Measurements from ENCODE around the gene SPINK9. TPM values are rescaled to one million over a fixed set of nuclear protein-coding genes. Genes with fewer than 3 reads are reported as not detected.
"Not testable (repeated sequence)": the region's sequence is repeated elsewhere in the genome, so short reads cannot be mapped to it uniquely, and the experiment has no call there.

SPINK9 gene
- total RNA-seq, 4 donors from 2014 or later: not detected

GRCh38 chr5:148309746-148310145 lies 25.6 kb upstream of the SPINK9 start:
- peaks cover 0 to 24% (median 0%) of the 10 kb centered on the region in 3 donors for H3K4me1 ChIP-seq
- peaks cover 0 to 6% (median 4%) of the 10 kb centered on the region in 3 donors for H3K9me3 ChIP-seq
- peak overlapping the region in 2 of 4 donors; percentile 49 to 54 for H3K27ac ChIP-seq
- intact Hi-C loops (cut with DNase I): no loop called here
- H3K4me3 ChIP-seq: no peak overlapping the region
- TF ChIP-seq CTCF (IDR thresholded peaks at IDR 0.05) (no peak), POLR2A (IDR thresholded peaks at IDR 0.05) (no peak)
- no peaks in the 10 kb centered on the region for H3K36me3 ChIP-seq
- DNase-seq: no peak
- H3K27me3 ChIP-seq: no peaks in the 10 kb centered on the region

GRCh38 chr5:148311484-148311883 lies 23.9 kb upstream of the SPINK9 start:
- H3K27me3 ChIP-seq: no peaks in the 10 kb centered on the region
- DNase-seq: no peak
- TF ChIP-seq POLR2A (IDR thresholded peaks at IDR 0.05): no peak
- no peak for TF ChIP-seq CTCF (IDR thresholded peaks at IDR 0.05)
- H3K4me3 ChIP-seq: no peak overlapping the region
- intact Hi-C loops (cut with DNase I): no loop called here
- no peaks in the 10 kb centered on the region for H3K36me3 ChIP-seq
- H3K9me3 ChIP-seq: peaks cover 0 to 6% (median 4%) of the 10 kb centered on the region in 3 donors
- 43 to 77% methylated on average over 3 of the region's 3 CpGs for WGBS, 2 donors
- H3K4me1 ChIP-seq: peaks cover 0 to 24% (median 0%) of the 10 kb centered on the region in 3 donors
- no peak overlapping the region for H3K27ac ChIP-seq

DNA sequence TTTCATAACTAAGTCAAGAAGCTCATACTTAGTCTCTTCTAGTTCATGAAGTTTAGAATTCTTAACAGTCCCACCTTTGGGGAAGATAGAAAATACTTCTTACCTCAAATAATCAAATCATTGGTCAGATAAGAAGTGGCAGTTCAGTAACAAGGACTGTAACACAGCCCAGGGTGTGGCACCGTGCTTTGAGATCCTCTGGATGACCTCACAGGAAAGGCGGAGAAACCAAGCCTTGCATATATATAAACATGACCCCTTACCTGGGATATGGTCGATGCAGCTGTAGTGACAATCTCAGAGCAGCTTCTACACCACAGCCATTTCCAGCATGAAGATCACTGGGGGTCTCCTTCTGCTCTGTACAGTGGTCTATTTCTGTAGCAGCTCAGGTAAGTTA lies 23.2 kb upstream of the SPINK9 start, which contains the start of gene SPINK7:
TSS of gene SPINK7 (plus strand) at position 271 of the 400 bp plus-strand sequence. CDS start at position 332, 61 bp downstream.
- no peak within 1 kb of the TSS for H3K4me3 ChIP-seq
- H3K36me3 ChIP-seq: no peaks in the 10 kb centered on the region
- no peaks in the 10 kb centered on the region for H3K27me3 ChIP-seq
- WGBS, 2 donors: 61 to 63% methylated on average over 3 of the region's 3 CpGs
- no peak for DNase-seq
- TF ChIP-seq POLR2A (IDR thresholded peaks at IDR 0.05): no peak
- no peak for TF ChIP-seq CTCF (IDR thresholded peaks at IDR 0.05)
- H3K4me1 ChIP-seq: peaks cover 0 to 24% (median 0%) of the 10 kb centered on the region in 3 donors
- H3K27ac ChIP-seq: peak within 1 kb of the TSS in 1 of 4 donors; percentile 45
- H3K9me3 ChIP-seq: peaks cover 0 to 6% (median 4%) of the 10 kb centered on the region in 3 donors
- intact Hi-C loops (cut with DNase I): no loop called here

DNA sequence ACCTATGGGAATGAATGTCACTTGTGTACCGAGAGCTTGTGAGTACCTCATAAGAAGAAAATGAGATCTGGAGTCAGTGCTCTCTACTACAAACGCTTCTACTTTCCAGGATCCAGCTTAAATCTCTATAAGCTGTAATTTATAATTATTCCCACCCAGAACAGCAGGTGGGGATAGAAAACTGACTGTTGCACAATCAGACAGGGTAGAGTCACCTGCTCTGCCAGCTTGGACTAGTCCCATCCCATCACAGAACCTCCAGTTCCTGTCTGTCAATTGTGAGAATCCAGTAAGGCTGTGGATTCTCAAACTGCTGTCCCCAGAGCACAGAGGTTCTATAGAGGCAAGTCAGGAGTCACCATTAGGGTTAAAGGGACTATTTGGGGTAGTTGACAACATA lies 21.2 kb upstream of the SPINK9 start:
- intact Hi-C loops (cut with DNase I): no loop called here
- Histone ChIP-seq H3K4me1 (peaks cover 0 to 24% (median 0%) of the 10 kb centered on the region in 3 donors), H3K27ac (peak overlapping the region in 1 of 4 donors; percentile 45), H3K27me3 (no peaks in the 10 kb centered on the region), H3K9me3 (peaks cover 0 to under 1% (median 0%) of the 10 kb centered on the region in 3 donors), H3K36me3 (no peaks in the 10 kb centered on the region), H3K4me3 (no peak overlapping the region)
- TF ChIP-seq POLR2A (IDR thresholded peaks at IDR 0.05) (no peak), CTCF (IDR thresholded peaks at IDR 0.05) (peak in 2 of 6 experiments; percentile 5 to 9)
- 69 to 85% methylated on average over 2 of the region's 2 CpGs for WGBS, 2 donors
- no peak for DNase-seq

- Histone ChIP-seq H3K9me3 (no peaks in the 10 kb centered on the region), H3K4me1 (peaks cover 0 to 21% (median 0%) of the 10 kb centered on the region in 3 donors), H3K4me3 (no peak overlapping the region), H3K36me3 (no peaks in the 10 kb centered on the region), H3K27me3 (no peaks in the 10 kb centered on the region), H3K27ac (peak overlapping the region in 1 of 4 donors; percentile 45)
- intact Hi-C loops (cut with DNase I): no loop called here
- no peak for TF ChIP-seq CTCF (IDR thresholded peaks at IDR 0.05)
- TF ChIP-seq POLR2A (IDR thresholded peaks at IDR 0.05): no peak
- 59 to 61% methylated on average over 4 of the region's 4 CpGs for WGBS, 2 donors
- DNase-seq: no peak
Observed at GRCh38 chr5:148314731-148315130, 20.6 kb upstream of the SPINK9 start.

GRCh38 chr5:148320011-148320963 lies 15.1 kb upstream of the SPINK9 start:
- H3K4me1 ChIP-seq: not testable (repeated sequence)

More at GRCh38 chr5:148320011-148320963, 15.1 kb upstream of the SPINK9 start:
- H3K27me3 ChIP-seq; intact Hi-C loops (cut with DNase I); H3K9me3 ChIP-seq; DNase-seq; H3K36me3 ChIP-seq: not testable (repeated sequence)
- peak overlapping the region in 3 of 4 donors; percentile 34 to 53 (median 42) for H3K4me3 ChIP-seq
- H3K27ac ChIP-seq: peak overlapping the region in 2 of 4 donors; percentile 44 to 67
- WGBS, 2 donors: 40 to 44% methylated on average over 19 to 21 of the region's 42 CpGs
